Right lobe of liver (tissue), 4 donors: ENCODE data around the gene RRP8.

Experiments
- POLR2A ChIP-seq: fragments of 450-650 bp; IDR thresholded peaks from one replicate; pipeline ENCODE4 v1.6.1; 2017; ENCODE audit warnings: antibody characterized with exemption, mild to moderate bottlenecking
- TF ChIP-seq, protein P1 (sequence below), 4 donors: fragments of 200-600 bp in 3 of 4; fragments of 450-650 bp in 1 of 4; IDR thresholded peaks; one replicate each; pipeline versions ENCODE4 v1.5.1 to v1.8.0; 2016 to 2022; ENCODE audit warnings: antibody characterized with exemption in 4 of 4, mild to moderate bottlenecking in 2 of 4
- donor health status: DM: no; HTN: no; CAD: no.
- donor health status: DM: no; HTN: no; CAD: no.
- donor health status: DM: no; HTN: yes; CAD: no.

DNA sequence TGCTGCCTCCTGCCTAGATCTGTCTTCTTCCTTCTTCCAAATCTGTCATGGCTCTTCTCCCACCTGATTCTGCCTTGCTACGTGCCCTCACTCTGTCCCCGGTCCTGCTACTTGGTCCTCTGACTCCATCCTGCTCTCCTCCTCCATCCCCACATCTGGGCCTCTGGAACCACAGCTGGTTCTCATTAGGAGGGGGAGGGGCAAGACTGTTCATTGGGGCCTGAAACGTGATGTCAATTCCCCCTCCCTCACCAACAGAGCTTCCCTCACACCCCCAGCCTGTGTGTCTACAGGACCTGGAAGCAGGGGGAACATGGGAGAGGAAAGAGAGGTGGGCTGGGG is 43.1 kb upstream of the RRP8 start:
- TF ChIP-seq POLR2A: no peak
- TF ChIP-seq, protein P1, sequence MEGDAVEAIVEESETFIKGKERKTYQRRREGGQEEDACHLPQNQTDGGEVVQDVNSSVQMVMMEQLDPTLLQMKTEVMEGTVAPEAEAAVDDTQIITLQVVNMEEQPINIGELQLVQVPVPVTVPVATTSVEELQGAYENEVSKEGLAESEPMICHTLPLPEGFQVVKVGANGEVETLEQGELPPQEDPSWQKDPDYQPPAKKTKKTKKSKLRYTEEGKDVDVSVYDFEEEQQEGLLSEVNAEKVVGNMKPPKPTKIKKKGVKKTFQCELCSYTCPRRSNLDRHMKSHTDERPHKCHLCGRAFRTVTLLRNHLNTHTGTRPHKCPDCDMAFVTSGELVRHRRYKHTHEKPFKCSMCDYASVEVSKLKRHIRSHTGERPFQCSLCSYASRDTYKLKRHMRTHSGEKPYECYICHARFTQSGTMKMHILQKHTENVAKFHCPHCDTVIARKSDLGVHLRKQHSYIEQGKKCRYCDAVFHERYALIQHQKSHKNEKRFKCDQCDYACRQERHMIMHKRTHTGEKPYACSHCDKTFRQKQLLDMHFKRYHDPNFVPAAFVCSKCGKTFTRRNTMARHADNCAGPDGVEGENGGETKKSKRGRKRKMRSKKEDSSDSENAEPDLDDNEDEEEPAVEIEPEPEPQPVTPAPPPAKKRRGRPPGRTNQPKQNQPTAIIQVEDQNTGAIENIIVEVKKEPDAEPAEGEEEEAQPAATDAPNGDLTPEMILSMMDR (IDR thresholded peaks at IDR 0.05): no peak
